Nephron (organoid): ENCODE results near the gene MEI4.
"Not testable (repeated sequence)": the region's sequence is repeated elsewhere in the genome, so short reads cannot be mapped to it uniquely, and the experiment has no call there.

Source experiments
- H3K27ac Mint-ChIP-seq, 3 experiments: 2 replicates each; pipeline ENCODE4 v1.8.0; 2020; ENCODE audit warnings: mixed read lengths in 3 of 3, mild to moderate bottlenecking in 2 of 3, moderate library complexity in 1 of 3
- H3K27me3 Mint-ChIP-seq: 2 replicates; pipeline ENCODE4 v1.8.0; 2021; ENCODE audit warnings: low read depth, mild to moderate bottlenecking, moderate library complexity, mixed read lengths
- H3K36me3 Mint-ChIP-seq: 2 replicates; pipeline ENCODE4 v1.8.0; 2020; ENCODE audit warnings: low read depth, mixed read lengths
- H3K4me1 Mint-ChIP-seq: 2 replicates; pipeline ENCODE4 v1.8.0; 2020; ENCODE audit warnings: mixed read lengths
- H3K4me3 Mint-ChIP-seq, 3 experiments: 2 replicates each; pipeline ENCODE4 v1.8.0; 2020; ENCODE audit warnings: mild to moderate bottlenecking in 3 of 3, mixed read lengths in 3 of 3, moderate library complexity in 2 of 3
- H3K9me3 Mint-ChIP-seq: 2 replicates; pipeline ENCODE4 v1.8.0; 2020; ENCODE audit warnings: mixed read lengths
- TF ChIP-seq, protein P1 (sequence below), 3 experiments: fragments of 200-600 bp; sonication (generic); IDR thresholded peaks; one replicate each; pipeline ENCODE4 v1.5.0; 2021; ENCODE audit warnings: antibody characterized with exemption in 3 of 3; ENCODE audit not compliant: unreplicated experiment in 3 of 3

Gene MEI4

DNA sequence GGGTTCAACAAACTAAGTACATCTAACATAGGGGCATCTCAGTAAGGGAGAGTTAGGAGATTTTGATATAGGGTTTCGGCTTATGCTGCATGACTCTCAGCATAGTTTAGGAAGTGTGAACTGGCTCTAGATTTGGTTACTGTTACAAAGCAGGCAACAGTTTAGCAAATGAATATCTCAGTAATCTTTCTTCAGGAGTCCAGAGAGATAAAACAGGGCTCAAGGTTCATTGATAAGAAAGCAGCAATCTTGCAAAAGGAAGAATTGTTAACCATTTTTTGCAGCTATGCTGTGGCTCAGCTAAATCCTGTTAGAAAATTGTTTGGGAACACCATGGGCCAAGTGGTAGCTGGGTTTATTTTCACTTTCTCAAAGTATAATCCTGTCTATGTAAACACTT is 161.3 kb downstream of the MEI4 start:
- H3K4me3 Mint-ChIP-seq = no peak overlapping the region
- TF ChIP-seq, protein P1, sequence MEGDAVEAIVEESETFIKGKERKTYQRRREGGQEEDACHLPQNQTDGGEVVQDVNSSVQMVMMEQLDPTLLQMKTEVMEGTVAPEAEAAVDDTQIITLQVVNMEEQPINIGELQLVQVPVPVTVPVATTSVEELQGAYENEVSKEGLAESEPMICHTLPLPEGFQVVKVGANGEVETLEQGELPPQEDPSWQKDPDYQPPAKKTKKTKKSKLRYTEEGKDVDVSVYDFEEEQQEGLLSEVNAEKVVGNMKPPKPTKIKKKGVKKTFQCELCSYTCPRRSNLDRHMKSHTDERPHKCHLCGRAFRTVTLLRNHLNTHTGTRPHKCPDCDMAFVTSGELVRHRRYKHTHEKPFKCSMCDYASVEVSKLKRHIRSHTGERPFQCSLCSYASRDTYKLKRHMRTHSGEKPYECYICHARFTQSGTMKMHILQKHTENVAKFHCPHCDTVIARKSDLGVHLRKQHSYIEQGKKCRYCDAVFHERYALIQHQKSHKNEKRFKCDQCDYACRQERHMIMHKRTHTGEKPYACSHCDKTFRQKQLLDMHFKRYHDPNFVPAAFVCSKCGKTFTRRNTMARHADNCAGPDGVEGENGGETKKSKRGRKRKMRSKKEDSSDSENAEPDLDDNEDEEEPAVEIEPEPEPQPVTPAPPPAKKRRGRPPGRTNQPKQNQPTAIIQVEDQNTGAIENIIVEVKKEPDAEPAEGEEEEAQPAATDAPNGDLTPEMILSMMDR (IDR thresholded peaks at IDR 0.05; ENCODE audit: unreplicated experiment in 3 of 3) = no peak
- no peaks in the 10 kb centered on the region for H3K27me3 Mint-ChIP-seq
- peaks cover 10% of the 10 kb centered on the region for H3K4me1 Mint-ChIP-seq
- no peak overlapping the region for H3K27ac Mint-ChIP-seq
- no peaks in the 10 kb centered on the region for H3K9me3 Mint-ChIP-seq
- no peaks in the 10 kb centered on the region for H3K36me3 Mint-ChIP-seq

DNA sequence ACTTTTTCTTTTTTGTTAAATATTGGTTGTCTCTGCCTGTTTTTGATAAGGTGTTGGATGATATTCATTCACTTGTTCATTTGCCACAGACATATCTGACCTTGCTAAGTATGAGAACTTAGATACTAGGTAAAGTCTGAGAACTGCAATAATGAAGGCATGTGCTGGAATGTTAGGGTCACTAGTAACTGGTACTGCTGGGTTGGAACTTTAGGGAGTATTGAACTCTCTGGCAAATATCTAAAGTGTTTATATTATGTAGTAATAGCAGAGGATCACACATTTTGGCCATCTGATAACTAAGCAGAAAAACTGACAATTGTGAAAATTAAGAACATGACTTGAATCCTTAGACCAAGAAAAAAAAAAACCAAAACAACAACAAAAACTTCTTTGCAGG is 162.7 kb downstream of the MEI4 start:
- Mint-ChIP-seq H3K4me1 (peaks cover under 1% of the 10 kb centered on the region), H3K4me3 (no peak overlapping the region), H3K27me3 (no peaks in the 10 kb centered on the region), H3K9me3 (no peaks in the 10 kb centered on the region), H3K27ac (no peak overlapping the region), H3K36me3 (no peaks in the 10 kb centered on the region)
- TF ChIP-seq, protein P1 (IDR thresholded peaks at IDR 0.05; ENCODE audit: unreplicated experiment in 3 of 3) = no peak

DNA sequence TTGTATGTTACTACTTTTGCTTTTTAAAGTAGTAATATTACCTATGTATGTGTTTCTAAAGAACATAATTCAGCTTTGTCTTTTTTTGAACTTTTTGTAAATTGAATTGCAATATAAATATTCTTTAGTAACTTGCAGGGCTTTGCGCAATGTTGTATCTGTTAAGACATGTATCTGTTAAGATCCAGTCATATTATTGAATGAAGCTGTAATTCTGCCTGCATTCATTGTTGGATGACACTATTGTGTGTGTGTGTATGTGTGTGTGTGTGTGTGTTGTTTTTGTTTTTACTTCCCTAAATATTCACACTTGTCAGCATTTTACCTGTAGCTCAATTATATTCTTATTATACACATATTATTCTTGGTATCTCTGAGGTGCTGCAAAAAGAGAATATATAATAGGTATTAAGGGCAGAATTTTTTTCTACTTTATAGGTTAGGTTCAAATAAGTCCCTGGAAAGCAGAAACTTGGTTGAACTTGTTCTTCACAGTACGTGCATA is 164.0 kb downstream of the MEI4 start:
- Mint-ChIP-seq H3K27me3 (no peaks in the 10 kb centered on the region), H3K36me3 (no peaks in the 10 kb centered on the region), H3K4me1 (no peaks in the 10 kb centered on the region), H3K9me3 (no peaks in the 10 kb centered on the region), H3K4me3 (no peak overlapping the region), H3K27ac (no peak overlapping the region)
- TF ChIP-seq, protein P1 (IDR thresholded peaks at IDR 0.05; ENCODE audit: unreplicated experiment in 3 of 3) = no peak

DNA sequence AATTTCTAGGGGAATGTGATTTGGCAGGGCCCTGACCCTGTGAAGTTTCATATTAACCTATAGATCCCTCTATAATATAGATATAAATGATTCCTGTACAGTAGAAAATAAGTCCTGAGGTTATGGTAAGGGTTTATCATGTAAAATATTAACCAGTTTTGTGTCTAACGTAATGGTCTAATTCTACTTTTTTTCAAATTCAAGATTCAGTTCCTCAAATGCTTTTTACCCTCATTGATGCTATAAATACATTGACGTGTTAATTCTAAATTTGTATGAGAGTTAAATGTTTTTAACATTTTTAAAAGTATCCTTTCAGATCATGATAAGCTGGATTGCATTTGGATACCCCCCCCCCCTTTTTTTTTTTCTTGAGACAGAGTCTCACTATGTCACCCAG is 169.4 kb downstream of the MEI4 start:
- H3K27me3 Mint-ChIP-seq = no peaks in the 10 kb centered on the region
- no peaks in the 10 kb centered on the region for H3K9me3 Mint-ChIP-seq
- H3K4me1 Mint-ChIP-seq = no peaks in the 10 kb centered on the region
- TF ChIP-seq, protein P1 (IDR thresholded peaks at IDR 0.05; ENCODE audit: unreplicated experiment in 3 of 3) = no peak
- no peak overlapping the region for H3K4me3 Mint-ChIP-seq
- no peak overlapping the region for H3K27ac Mint-ChIP-seq
- H3K36me3 Mint-ChIP-seq = no peaks in the 10 kb centered on the region

DNA sequence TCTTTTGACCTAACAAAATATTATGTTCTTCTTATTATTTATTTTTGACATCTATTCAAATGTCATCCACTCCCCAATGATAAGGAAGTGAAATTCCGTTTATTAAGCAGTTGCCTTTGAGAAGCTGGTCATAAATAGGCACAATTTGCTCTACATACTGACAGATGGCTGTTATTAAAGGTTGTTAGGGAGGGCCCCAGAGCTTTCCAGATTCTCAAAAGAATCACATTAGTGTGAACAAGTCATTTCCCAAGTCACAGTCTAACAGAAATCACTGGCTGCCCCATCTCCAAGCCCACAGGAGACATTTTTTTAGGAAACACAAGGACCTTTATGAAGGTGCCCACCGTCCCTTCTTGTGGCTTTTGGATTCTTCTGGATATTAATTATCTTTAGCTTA is 172.4 kb downstream of the MEI4 start:
- Mint-ChIP-seq H3K27me3 (no peaks in the 10 kb centered on the region), H3K4me1 (no peaks in the 10 kb centered on the region), H3K36me3 (no peaks in the 10 kb centered on the region), H3K27ac (no peak overlapping the region), H3K9me3 (no peaks in the 10 kb centered on the region), H3K4me3 (no peak overlapping the region)
- TF ChIP-seq, protein P1 (IDR thresholded peaks at IDR 0.05; ENCODE audit: unreplicated experiment in 3 of 3) = no peak

DNA sequence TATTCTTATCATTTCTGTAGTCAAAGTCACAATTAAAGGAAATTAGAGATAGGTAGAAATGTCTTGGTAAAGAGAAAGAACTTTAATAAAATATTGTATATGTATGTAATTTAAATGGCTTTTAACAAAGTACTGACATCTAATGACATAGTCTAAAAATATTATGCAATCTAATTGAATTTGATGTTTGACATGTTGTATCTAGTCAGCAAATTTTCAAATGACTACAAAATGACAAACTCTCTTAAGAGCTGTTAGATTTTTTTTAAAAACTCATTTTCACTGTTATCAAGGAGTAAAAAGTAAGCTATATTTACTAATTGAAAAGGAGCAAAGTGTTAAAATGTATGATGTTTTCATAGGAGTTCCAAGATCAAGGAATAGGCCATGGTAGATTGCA is 176.9 kb downstream of the MEI4 start:
- Mint-ChIP-seq H3K27ac (no peak overlapping the region), H3K4me3 (no peak overlapping the region), H3K27me3 (no peaks in the 10 kb centered on the region), H3K36me3 (no peaks in the 10 kb centered on the region), H3K9me3 (no peaks in the 10 kb centered on the region), H3K4me1 (no peaks in the 10 kb centered on the region)
- TF ChIP-seq, protein P1 (IDR thresholded peaks at IDR 0.05; ENCODE audit: unreplicated experiment in 3 of 3) = no peak

DNA sequence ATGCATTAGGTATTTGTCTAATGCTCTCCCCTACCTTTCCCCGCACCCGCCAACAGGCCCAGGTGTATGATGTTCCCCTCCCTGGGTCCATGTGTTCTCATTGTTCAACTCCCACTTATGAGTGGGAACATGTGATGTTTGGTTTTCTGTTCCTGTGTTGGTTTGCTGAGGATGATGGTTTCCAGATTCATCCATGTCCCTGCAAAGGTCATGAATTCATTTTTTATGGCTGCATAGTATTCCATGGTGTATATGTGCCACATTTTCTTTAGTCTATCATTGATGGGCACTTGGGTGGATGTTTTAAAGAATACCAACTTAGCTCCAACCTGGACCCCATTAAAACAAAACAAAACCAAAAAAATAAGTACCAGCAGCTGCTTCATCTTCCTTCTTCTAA is 180.9 kb downstream of the MEI4 start:
- not testable (repeated sequence) for H3K27ac Mint-ChIP-seq, H3K4me1 Mint-ChIP-seq, H3K9me3 Mint-ChIP-seq, H3K4me3 Mint-ChIP-seq, H3K36me3 Mint-ChIP-seq, H3K27me3 Mint-ChIP-seq
